SK-N-SH (cell line): Measurements from ENCODE around the gene PON3. TPM values are rescaled to one million over a fixed set of nuclear protein-coding genes. Genes with fewer than 3 reads are reported as not detected.

ENCODE experiments used
- CTCF ChIA-PET: fragments of 300-600, 350-600 bp; formaldehyde crosslinking; extraction: SDS; loops from one replicate; lab custom pipeline; 2021; lab: Yijun Ruan, JAX
- POLR2A ChIA-PET: fragments of 350-600 bp; sonication (Branson Sonifier 250); formaldehyde crosslinking; extraction: SDS; loops from one replicate; lab custom pipeline; 2020; ENCODE audit warnings: antibody characterized with exemption, inconsistent platforms; lab: Yijun Ruan, JAX
- DNase-seq: peaks from one replicate; pipeline ENCODE4 v3.0.0; 2012
- H2AFZ ChIP-seq: fragments of 200-600 bp; sonication (generic); 2 replicates; pipeline ENCODE4 v1.8.1; 2016; ENCODE audit warnings: antibody characterized with exemption, mild to moderate bottlenecking, low read depth
- H3F3A ChIP-seq: fragments of 200-600 bp; sonication (generic); replicated peaks from 2 replicates; pipeline ENCODE3; 2016; ENCODE audit warnings: antibody characterized with exemption, mild to moderate bottlenecking; ENCODE audit not compliant: insufficient read depth
- H3K27ac ChIP-seq, 2 experiments: fragments of 200-500 bp in 1 of 2; fragments of 200-600 bp in 1 of 2; sonication (Bioruptor generic) in 1 of 2; sonication (generic), shearing (Covaris generic) in 1 of 2; 2 replicates each; pipeline versions ENCODE4 v1.5.1 to v1.6.1; 2014 to 2016; ENCODE audit warnings: low read depth in 2 of 2, inconsistent platforms in 1 of 2, low read length in 1 of 2, mild to moderate bottlenecking in 1 of 2, mixed read lengths in 1 of 2
- H3K27me3 ChIP-seq: fragments of 200-600 bp; sonication (generic), shearing (Covaris generic); 2 replicates; pipeline ENCODE4 v1.6.1; 2016; ENCODE audit warnings: mixed run types; ENCODE audit not compliant: insufficient read depth
- H3K36me3 ChIP-seq, 2 experiments: fragments of 200-500 bp in 1 of 2; fragments of 200-600 bp in 1 of 2; sonication (Bioruptor generic) in 1 of 2; sonication (generic) in 1 of 2; replicated peaks in 1 of 2; 2 replicates each; pipeline versions ENCODE3 to v1.5.1; 2014 to 2016; ENCODE audit warnings: low read length in 1 of 2, mild to moderate bottlenecking in 1 of 2; ENCODE audit not compliant: insufficient read depth in 2 of 2, control insufficient read depth in 1 of 2
- H3K4me1 ChIP-seq, 2 experiments: fragments of 200-500 bp in 1 of 2; fragments of 200-600 bp in 1 of 2; sonication (Bioruptor generic) in 1 of 2; sonication (generic), shearing (Covaris generic) in 1 of 2; 2 replicates each; pipeline versions ENCODE4 v1.5.1 to v1.6.1; 2014 to 2016; ENCODE audit warnings: low read depth in 1 of 2, low read length in 1 of 2, mixed run types in 1 of 2; ENCODE audit not compliant: insufficient read depth in 2 of 2, control insufficient read depth in 1 of 2
- H3K4me2 ChIP-seq: fragments of 200-600 bp; sonication (generic), shearing (Covaris generic); 2 replicates; pipeline ENCODE4 v1.6.1; 2017; ENCODE audit warnings: mixed run types
- H3K4me3 ChIP-seq, 2 experiments: fragments of 200-500 bp in 1 of 2; fragments of 200-600 bp in 1 of 2; sonication (Bioruptor generic) in 1 of 2; sonication (generic), shearing (Covaris generic) in 1 of 2; 2 replicates each; pipeline versions ENCODE4 v1.5.1 to v1.8.1; 2014 to 2016; ENCODE audit warnings: low read depth in 2 of 2, inconsistent platforms in 1 of 2, low read length in 1 of 2, mild to moderate bottlenecking in 1 of 2, mixed read lengths in 1 of 2, moderate library complexity in 1 of 2
- H3K79me2 ChIP-seq: fragments of 200-600 bp; sonication (generic); 2 replicates; pipeline ENCODE4 v1.8.1; 2017; ENCODE audit warnings: mild to moderate bottlenecking; ENCODE audit not compliant: insufficient read depth
- H3K9ac ChIP-seq: fragments of 200-600 bp; sonication (generic); 2 replicates; pipeline ENCODE4 v1.6.1; 2017; ENCODE audit warnings: mixed run types
- H3K9me2 ChIP-seq: fragments of 200-600 bp; sonication (generic); 2 replicates; pipeline ENCODE4 v1.6.1; 2017; ENCODE audit warnings: mixed run types
- H3K9me3 ChIP-seq: fragments of 200-600 bp; sonication (generic); 2 replicates; pipeline ENCODE4 v1.6.1; 2017; ENCODE audit warnings: mixed run types, mild to moderate bottlenecking, moderate library complexity
- H4K20me1 ChIP-seq: fragments of 200-600 bp; sonication (generic); 2 replicates; pipeline ENCODE4 v1.6.1; 2017; ENCODE audit warnings: mild to moderate bottlenecking, mixed run types; ENCODE audit not compliant: insufficient read depth
- ELF1 ChIP-seq: IDR thresholded peaks from 2 replicates; pipeline ENCODE4 v1.4.0; 2012
- EP300 ChIP-seq, 2 experiments: IDR thresholded peaks; 2 replicates each; pipeline versions ENCODE4 v1.4.0 to v1.6.1; 2012; ENCODE audit warnings: borderline replicate concordance in 1 of 2, low read depth in 1 of 2, low read length in 1 of 2
- FOXJ3 ChIP-seq: sonication (generic); formaldehyde crosslinking; IDR thresholded peaks from 2 replicates; pipeline ENCODE4 v1.5.1; 2020; ENCODE audit warnings: mild to moderate bottlenecking, missing genetic modification reagents
- GABPA ChIP-seq: IDR thresholded peaks from 2 replicates; pipeline ENCODE4 v1.4.0; 2012; ENCODE audit warnings: low read depth, mild to moderate bottlenecking
- JUND ChIP-seq: IDR thresholded peaks from 2 replicates; pipeline ENCODE4 v1.4.0; 2012
- MAX ChIP-seq: IDR thresholded peaks from 2 replicates; pipeline ENCODE4 v1.4.0; 2012; ENCODE audit warnings: low read depth
- MEF2A ChIP-seq: IDR thresholded peaks from 2 replicates; pipeline ENCODE4 v1.4.0; 2012; ENCODE audit warnings: low read depth, borderline replicate concordance
- NFIC ChIP-seq: IDR thresholded peaks from 2 replicates; pipeline ENCODE4 v1.4.0; 2012; ENCODE audit warnings: borderline replicate concordance
- NRF1 ChIP-seq: IDR thresholded peaks from 2 replicates; pipeline ENCODE4 v1.6.1; 2012; ENCODE audit warnings: low read depth, mild to moderate bottlenecking, low read length
- POLR2AphosphoS5 ChIP-seq: IDR thresholded peaks from 2 replicates; pipeline ENCODE4 v1.6.1; 2012; ENCODE audit warnings: low read depth, low read length
- RFX5 ChIP-seq: IDR thresholded peaks from 2 replicates; pipeline ENCODE4 v1.6.1; 2012; ENCODE audit warnings: mild to moderate bottlenecking, improper control_type of control experiment, low read length
- RXRA ChIP-seq: IDR thresholded peaks from 2 replicates; pipeline ENCODE4 v1.4.0; 2012; ENCODE audit warnings: low read depth, mild to moderate bottlenecking, borderline replicate concordance
- SIN3A ChIP-seq: IDR thresholded peaks from 2 replicates; pipeline ENCODE4 v1.6.1; 2012; ENCODE audit warnings: low read depth, mild to moderate bottlenecking, low read length, moderate library complexity, borderline replicate concordance
- SMC3 ChIP-seq: IDR thresholded peaks from 2 replicates; pipeline ENCODE4 v1.6.1; 2012; ENCODE audit warnings: low read depth, low read length, improper control_type of control experiment
- TAF1 ChIP-seq: IDR thresholded peaks from 2 replicates; pipeline ENCODE4 v1.6.1; 2012; ENCODE audit warnings: low read depth, mild to moderate bottlenecking, low read length, moderate library complexity, borderline replicate concordance
- TCF12 ChIP-seq: IDR thresholded peaks from 2 replicates; pipeline ENCODE4 v1.4.0; 2012
- TEAD4 ChIP-seq: IDR thresholded peaks from 2 replicates; pipeline ENCODE4 v1.4.0; 2012; ENCODE audit warnings: mild to moderate bottlenecking, borderline replicate concordance; ENCODE audit not compliant: insufficient read depth
- YY1 ChIP-seq: IDR thresholded peaks from 2 replicates; pipeline ENCODE4 v1.4.0; 2012; ENCODE audit warnings: low read depth, mild to moderate bottlenecking
- WGBS: methylation state at CpG from one replicate; pipeline ENCODE4 v1.1.6; 2017; ENCODE audit warnings: low lambda C conversion rate; 5-methylcytosine and 5-hydroxymethylcytosine counted together
- polyA plus RNA-seq, 3 experiments: library from polyadenylated mRNA; depleted of rRNA; stranded (reverse); fragments of >200 nt; gene quantifications; 2 replicates each; pipeline ENCODE4 v1.2.3, GENCODE V29; 2012

Gene PON3
- polyA plus RNA-seq, 1 of the 3 experiments (the other 2 are of a cell fraction), result not detected

- Histone ChIP-seq H3K4me2 (no peak overlapping the region), H3K4me3 (no peak overlapping the region), H3K27me3 (no peaks in the 10 kb centered on the region), H3F3A (peaks cover 6% of the 10 kb centered on the region), H2AFZ (no peak overlapping the region), H3K27ac (no peak overlapping the region), H3K79me2 (peaks cover 50% of the 10 kb centered on the region), H3K4me1 (peaks cover 0 to 6% of the 10 kb centered on the region in 2 experiments; a peak in 1 of 4 replicates), H4K20me1 (no peaks in the 10 kb centered on the region), H3K9me2 (no peaks in the 10 kb centered on the region), H3K9me3 (no peaks in the 10 kb centered on the region), H3K9ac (no peak overlapping the region), H3K36me3 (peaks cover 6 to 10% of the 10 kb centered on the region in 2 experiments)
- POLR2A ChIA-PET, result interaction anchor here (0.6 kb wide), 1 partner anchor 11 kb away, joined by 3 read pairs; no protein-coding TSS in a partner anchor
- CTCF ChIA-PET, result interaction anchor here (1.1 to 1.2 kb wide), 2 partner anchors 44 to 45 kb away, joined by 4 to 5 read pairs; no protein-coding TSS in a partner anchor
- DNase-seq, result no peak
- no peak for TF ChIP-seq RFX5
- TF ChIP-seq SMC3, result no peak
- TF ChIP-seq TAF1, result no peak
- WGBS, result 89% methylated on average over 2 of the region's 2 CpGs
Observed at GRCh38 chr7:95432606-95433005, 36.4 kb upstream of the PON3 start.

- Histone ChIP-seq H3K27me3 (no peaks in the 10 kb centered on the region), H3K9me2 (no peaks in the 10 kb centered on the region), H3K79me2 (peaks cover 55% of the 10 kb centered on the region), H3K9me3 (no peaks in the 10 kb centered on the region), H3F3A (peaks cover 6% of the 10 kb centered on the region), H3K4me2 (no peak overlapping the region), H3K9ac (no peak overlapping the region), H3K27ac (no peak overlapping the region), H3K4me1 (peaks cover 0 to 6% of the 10 kb centered on the region in 2 experiments; a peak in 1 of 4 replicates), H3K4me3 (no peak overlapping the region), H4K20me1 (no peaks in the 10 kb centered on the region), H2AFZ (no peak overlapping the region), H3K36me3 (peaks cover 6 to 10% of the 10 kb centered on the region in 2 experiments)
- ChIA-PET POLR2A (no interaction called here), CTCF (no interaction called here)
- 94% methylated on average over 2 of the region's 2 CpGs for WGBS
- TF ChIP-seq GABPA, result no peak
- no peak for TF ChIP-seq NRF1
- no peak for TF ChIP-seq NFIC
- TF ChIP-seq TEAD4, result no peak
- TF ChIP-seq ELF1, result no peak
- no peak for TF ChIP-seq JUND
- no peak for TF ChIP-seq POLR2AphosphoS5
- no peak for TF ChIP-seq RXRA
- no peak for TF ChIP-seq RFX5
- no peak for TF ChIP-seq EP300 (IDR thresholded peaks at IDR 0.05; ENCODE audit: borderline replicate concordance in 1 of 2, low read depth in 1 of 2, low read length in 1 of 2)
- TF ChIP-seq TCF12, result no peak
- TF ChIP-seq MAX, result no peak
- no peak for TF ChIP-seq FOXJ3 (CRISPR knock-in tag)
- TF ChIP-seq YY1, result no peak
- no peak for TF ChIP-seq SIN3A
- TF ChIP-seq MEF2A, result no peak
- no peak for DNase-seq
Observed at GRCh38 chr7:95430864-95431263, 34.7 kb upstream of the PON3 start.
